NCI-H748 (cell line): ENCODE data around the gene OVCH1.
"Not testable (repeated sequence)": the region's sequence is repeated elsewhere in the genome, so short reads cannot be mapped to it uniquely, and the experiment has no call there.

ENCODE experiments used
- DNase-seq: peaks from one replicate; lab custom pipeline; 2025; ENCODE audit not compliant: unreplicated experiment; lab: John Stamatoyannopoulos, UW

Gene OVCH1

GRCh38 chr12:29499235-29499634, 1.7 kb upstream of the OVCH1 start:
- no peak for DNase-seq

GRCh38 chr12:29492891-29493290, 4.6 kb downstream of the OVCH1 start:
- no peak for DNase-seq

GRCh38 chr12:29486972-29487371, 10.5 kb downstream of the OVCH1 start:
- DNase-seq = no peak

- no peak for DNase-seq
Observed at GRCh38 chr12:29463198-29463597, 34.3 kb downstream of the OVCH1 start.

GRCh38 chr12:29460082-29460481, 37.4 kb downstream of the OVCH1 start:
- no peak for DNase-seq

GRCh38 chr12:29455087-29455486, 42.4 kb downstream of the OVCH1 start:
- DNase-seq = peak; percentile 51

- DNase-seq = no peak
Observed at GRCh38 chr12:29451888-29452287, 45.6 kb downstream of the OVCH1 start.

GRCh38 chr12:29448157-29448556, 49.3 kb downstream of the OVCH1 start:
- DNase-seq = no peak

- no peak for DNase-seq
Observed at GRCh38 chr12:29447285-29447975, 50.1 kb downstream of the OVCH1 start.

- no peak for DNase-seq
Observed at GRCh38 chr12:29439506-29439905, 58.0 kb downstream of the OVCH1 start.

- DNase-seq = no peak
Observed at GRCh38 chr12:29438752-29439408, 58.6 kb downstream of the OVCH1 start.

GRCh38 chr12:29437575-29437974, 59.9 kb downstream of the OVCH1 start:
- no peak for DNase-seq

GRCh38 chr12:29436815-29437214, 60.7 kb downstream of the OVCH1 start:
- not testable (repeated sequence) for DNase-seq

- no peak for DNase-seq
Observed at GRCh38 chr12:29431513-29431912, 66.0 kb downstream of the OVCH1 start.

GRCh38 chr12:29430716-29431044, 66.8 kb downstream of the OVCH1 start:
- DNase-seq = no peak

GRCh38 chr12:29429999-29430715, 67.3 kb downstream of the OVCH1 start:
- no peak for DNase-seq

GRCh38 chr12:29428633-29429032, 68.9 kb downstream of the OVCH1 start:
- no peak for DNase-seq

GRCh38 chr12:29427964-29428363, 69.5 kb downstream of the OVCH1 start:
- peak; percentile 1 for DNase-seq

GRCh38 chr12:29426498-29426897, 71.0 kb downstream of the OVCH1 start:
- DNase-seq = no peak

GRCh38 chr12:29425722-29426121, 71.8 kb downstream of the OVCH1 start:
- no peak for DNase-seq

- no peak for DNase-seq
Observed at GRCh38 chr12:29416748-29417147, 80.7 kb downstream of the OVCH1 start.

- DNase-seq = no peak
Observed at GRCh38 chr12:29415111-29415510, 82.4 kb downstream of the OVCH1 start.
